Spleen (tissue), 11 donors: ENCODE measurements around the gene PLCB3. TPM values are rescaled to one million over a fixed set of nuclear protein-coding genes. Genes with fewer than 3 reads are reported as not detected.
A peak's percentile ranks its signal among the peaks of the same experiment; 100 is the strongest.

Experiments used
- DNase-seq: peaks from one replicate; pipeline ENCODE4 v3.0.0-alpha.2; 2020
- H3K27ac ChIP-seq, 8 donors: fragments of 200-600 bp; sonication (generic) in 7 of 8; 1 replicate in 4 of 8; 2 replicates in 4 of 8; pipeline versions ENCODE4 v1.5.0 to v1.8.0; 2016 to 2021; ENCODE audit warnings: inconsistent platforms in 4 of 8, mild to moderate bottlenecking in 4 of 8, moderate library complexity in 1 of 8
- H3K27me3 ChIP-seq, 7 donors: fragments of 200-600 bp; sonication (generic) in 6 of 7; replicated peaks in 1 of 7; 1 replicate in 4 of 7; 2 replicates in 3 of 7; pipeline versions ENCODE4 v1.5.0 to v1.8.0; 2016 to 2021; ENCODE audit warnings: inconsistent platforms in 3 of 7, mild to moderate bottlenecking in 1 of 7
- H3K36me3 ChIP-seq, 6 donors: fragments of 200-600 bp; sonication (generic) in 5 of 6; 1 replicate in 4 of 6; 2 replicates in 2 of 6; pipeline versions ENCODE4 v1.5.0 to v1.8.0; 2016 to 2021; ENCODE audit warnings: inconsistent platforms in 2 of 6
- H3K4me1 ChIP-seq, 6 donors: fragments of 200-600 bp; sonication (generic) in 5 of 6; 1 replicate in 3 of 6; 2 replicates in 3 of 6; pipeline versions ENCODE4 v1.5.0 to v1.8.0; 2016 to 2021; ENCODE audit warnings: inconsistent platforms in 3 of 6
- H3K4me3 ChIP-seq, 8 donors: fragments of 200-600 bp; sonication (generic) in 7 of 8; 1 replicate in 4 of 8; 2 replicates in 4 of 8; pipeline versions ENCODE4 v1.5.0 to v1.8.0; 2016 to 2021; ENCODE audit warnings: inconsistent platforms in 4 of 8, mild to moderate bottlenecking in 4 of 8, moderate library complexity in 2 of 8
- H3K9me3 ChIP-seq, 8 donors: fragments of 200-600 bp; sonication (generic) in 7 of 8; 1 replicate in 4 of 8; 2 replicates in 4 of 8; pipeline versions ENCODE4 v1.5.0 to v1.8.0; 2016 to 2021; ENCODE audit warnings: inconsistent platforms in 4 of 8
- POLR2A ChIP-seq, 3 donors: fragments of 450-650 bp; IDR thresholded peaks; one replicate each; pipeline ENCODE4 v1.5.1; 2017; ENCODE audit warnings: antibody characterized with exemption in 3 of 3, mild to moderate bottlenecking in 1 of 3
- POLR2AphosphoS5 ChIP-seq, 3 donors: sonication (generic); formaldehyde crosslinking; IDR thresholded peaks; one replicate each; pipeline ENCODE4 v1.5.1; 2017; ENCODE audit warnings: antibody characterized with exemption in 3 of 3
- WGBS, 5 donors: extraction: QIAGEN DNeasy Blood & Tissue Kit in 3 of 5; methylation state at CpG; one replicate each; pipeline versions ENCODE4 v1.1.5 to v1.1.7; 2013 to 2018; 5-methylcytosine and 5-hydroxymethylcytosine counted together
- intact Hi-C: fragments of 100-400 bp; cut with DNase I; formaldehyde crosslinking; loops from one replicate; pipeline ENCODE4 v1.15.0; 2023; ENCODE audit warnings: low total_unique reads
- polyA plus RNA-seq, 3 donors: library from polyadenylated mRNA; stranded (reverse); fragments of 200-250 nt; gene quantifications; one replicate each; pipeline ENCODE4 v1.2.1, GENCODE V29; 2013
- total RNA-seq, 7 donors: library from RNA; depleted of rRNA in 3 of 7; stranded (reverse); fragments of >200 nt in 3 of 7; fragmentation: NEBNext Ultra II Directional in 4 of 7; extraction: Animal tissue kit (Norgen Biotek cat#: 25700) in 4 of 7; gene quantifications; one replicate each; pipeline versions ENCODE4 v1.1.0 to v1.2.1, GENCODE V29; 2016 to 2021
- TF ChIP-seq, protein P1 (sequence below), 11 experiments: fragments of 200-600 bp in 7 of 11; fragments of 450-650 bp in 4 of 11; sonication (generic) in 4 of 11; IDR thresholded peaks in 8 of 11; conservative IDR thresholded peaks in 3 of 11; 1 replicate in 7 of 11; 2 replicates in 4 of 11; pipeline versions ENCODE4 v1.4.0 to v1.8.0; 2016 to 2021; ENCODE audit warnings: antibody characterized with exemption in 11 of 11, inconsistent platforms in 4 of 11, mild to moderate bottlenecking in 1 of 11
- donor health status: healthy with polysubstance abuse.
- donor health status: DM: no; HTN: no; CAD: no; lungs with moderate emphysema.
- donor health status: DM: no; HTN: no; CAD: no.
- donor health status: Bipolar disorder and iron deficiency.
- donor health status: healthy.
- donor health status: DM: no; HTN: no; CAD: no.
- donor health status: DM: yes; HTN: yes; CAD: no.

The PLCB3 gene
- total and polyA plus RNA-seq, 10 donors = 3.8 to 28.3 (median 21.1) TPM

DNA sequence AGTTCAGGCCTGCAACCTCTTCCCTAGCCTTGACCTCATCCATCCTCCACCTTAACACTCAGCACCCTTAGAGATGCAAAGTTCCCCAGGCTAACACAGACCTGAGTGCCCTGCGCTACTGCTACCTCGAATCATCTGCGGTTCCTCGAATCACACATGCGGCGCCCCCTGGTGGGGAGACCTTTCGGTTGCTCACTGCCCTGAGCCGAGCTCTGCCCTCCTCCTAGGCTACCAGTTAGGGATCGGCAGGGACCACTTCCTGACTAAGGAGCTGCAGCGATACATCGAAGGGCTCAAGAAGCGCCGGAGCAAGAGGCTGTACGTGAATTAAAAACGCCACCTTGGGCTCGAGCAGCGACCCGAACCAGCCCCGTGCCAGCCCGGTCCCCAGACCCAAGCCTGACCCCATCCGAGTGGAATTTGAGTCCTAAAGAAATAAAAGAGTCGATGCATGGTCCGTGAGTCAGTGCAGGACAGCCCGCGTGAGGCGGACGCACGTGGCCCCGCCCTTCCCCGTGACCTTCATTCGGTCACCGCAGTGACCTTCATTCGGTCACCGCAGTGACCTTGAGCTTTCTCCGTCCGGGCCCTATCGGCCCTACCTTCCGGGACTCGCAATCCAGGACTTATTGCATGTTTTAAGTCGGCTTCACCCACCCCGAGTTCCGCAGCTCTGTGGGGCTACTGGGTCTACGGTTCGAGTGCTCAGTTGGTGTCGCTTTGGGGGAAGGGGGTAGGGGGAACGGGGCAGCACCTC is 53.2 kb downstream of the PLCB3 start:
- no peaks in the 10 kb centered on the region for H3K9me3 ChIP-seq
- peak overlapping the region; percentile 71 to 98 (median 94) for H3K27ac ChIP-seq
- intact Hi-C loops = loop anchor here (5.0 kb wide), 1 partner anchor 102 kb away; no protein-coding TSS in a partner anchor
- 0 to 1% (median 1%) methylated on average over 37 to 46 of the region's 46 CpGs for WGBS, 5 donors
- H3K36me3 ChIP-seq = peaks cover 0 to 26% (median 0%) of the 10 kb centered on the region in 6 donors
- TF ChIP-seq POLR2A (IDR thresholded peaks at IDR 0.05) (peak in 1 of 3 donors; percentile 22), POLR2AphosphoS5 (IDR thresholded peaks at IDR 0.05) (peak; percentile 28 to 69 (median 52))
- TF ChIP-seq, protein P1, sequence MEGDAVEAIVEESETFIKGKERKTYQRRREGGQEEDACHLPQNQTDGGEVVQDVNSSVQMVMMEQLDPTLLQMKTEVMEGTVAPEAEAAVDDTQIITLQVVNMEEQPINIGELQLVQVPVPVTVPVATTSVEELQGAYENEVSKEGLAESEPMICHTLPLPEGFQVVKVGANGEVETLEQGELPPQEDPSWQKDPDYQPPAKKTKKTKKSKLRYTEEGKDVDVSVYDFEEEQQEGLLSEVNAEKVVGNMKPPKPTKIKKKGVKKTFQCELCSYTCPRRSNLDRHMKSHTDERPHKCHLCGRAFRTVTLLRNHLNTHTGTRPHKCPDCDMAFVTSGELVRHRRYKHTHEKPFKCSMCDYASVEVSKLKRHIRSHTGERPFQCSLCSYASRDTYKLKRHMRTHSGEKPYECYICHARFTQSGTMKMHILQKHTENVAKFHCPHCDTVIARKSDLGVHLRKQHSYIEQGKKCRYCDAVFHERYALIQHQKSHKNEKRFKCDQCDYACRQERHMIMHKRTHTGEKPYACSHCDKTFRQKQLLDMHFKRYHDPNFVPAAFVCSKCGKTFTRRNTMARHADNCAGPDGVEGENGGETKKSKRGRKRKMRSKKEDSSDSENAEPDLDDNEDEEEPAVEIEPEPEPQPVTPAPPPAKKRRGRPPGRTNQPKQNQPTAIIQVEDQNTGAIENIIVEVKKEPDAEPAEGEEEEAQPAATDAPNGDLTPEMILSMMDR (IDR thresholded peaks at IDR 0.05 in 8 of 11, conservative IDR thresholded peaks at IDR 0.05 in 3 of 11) = peak; percentile 80 to 96 (median 92)
- H3K4me3 ChIP-seq = peak overlapping the region; percentile 28 to 91 (median 78)
- DNase-seq = peak; percentile 98
- H3K27me3 ChIP-seq = peaks cover 3 to 31% (median 19%) of the 10 kb centered on the region in 7 donors
- peaks cover 37 to 72% (median 42%) of the 10 kb centered on the region in 6 donors for H3K4me1 ChIP-seq

DNA sequence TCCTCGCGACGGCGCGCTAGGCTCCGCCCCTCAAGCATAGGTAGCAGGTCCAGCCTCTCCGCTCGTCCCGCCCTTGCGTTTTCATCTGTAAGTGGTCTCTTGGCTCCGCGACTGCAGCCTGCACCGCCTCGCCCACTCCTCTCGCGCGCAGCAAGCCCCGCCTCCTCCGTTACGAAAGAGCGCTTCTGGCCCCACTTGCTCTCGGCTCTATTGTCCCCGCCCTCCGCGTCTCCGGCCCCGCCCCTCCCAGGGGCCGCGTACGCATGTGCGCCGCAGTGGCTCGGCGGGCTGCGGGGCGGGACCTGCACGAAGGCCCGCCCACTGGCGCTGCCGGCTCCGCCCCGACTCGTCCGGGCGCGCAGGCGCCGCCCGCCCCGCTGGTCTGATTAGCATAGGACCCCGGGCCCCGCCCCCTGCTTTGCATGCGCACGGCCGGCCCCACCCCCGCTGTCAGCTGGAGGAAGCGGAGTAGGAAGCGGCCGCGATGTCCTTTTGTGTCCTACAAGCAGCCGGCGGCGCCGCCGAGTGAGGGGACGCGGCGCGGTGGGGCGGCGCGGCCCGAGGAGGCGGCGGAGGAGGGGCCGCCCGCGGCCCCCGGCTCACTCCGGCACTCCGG is 53.9 kb downstream of the PLCB3 start, which contains the start of gene ESRRA:
Gene ESRRA, plus strand, starts transcription at position 450 of the 616 bp plus-strand sequence. CDS start 1,656 bp downstream, outside the sequence.
- no peaks in the 10 kb centered on the region for H3K9me3 ChIP-seq
- WGBS, 5 donors = 1% methylated on average over 27 to 81 of the region's 81 CpGs
- intact Hi-C loops = no loop called here
- peak within 1 kb of the TSS; percentile 81 to 98 (median 94) for H3K27ac ChIP-seq
- DNase-seq = peak; percentile 100
- peaks cover 0 to 32% (median 0%) of the 10 kb centered on the region in 6 donors for H3K36me3 ChIP-seq
- H3K4me3 ChIP-seq = peak within 1 kb of the TSS; percentile 70 to 91 (median 80)
- H3K4me1 ChIP-seq = peaks cover 30 to 70% (median 35%) of the 10 kb centered on the region in 6 donors
- TF ChIP-seq POLR2AphosphoS5 (IDR thresholded peaks at IDR 0.05) (peak; percentile 90), POLR2A (IDR thresholded peaks at IDR 0.05) (peak in 1 of 3 donors; percentile 69)
- TF ChIP-seq, protein P1 (IDR thresholded peaks at IDR 0.05 in 8 of 11, conservative IDR thresholded peaks at IDR 0.05 in 3 of 11) = no peak
- H3K27me3 ChIP-seq = peaks cover 0 to 24% (median 12%) of the 10 kb centered on the region in 7 donors

DNA sequence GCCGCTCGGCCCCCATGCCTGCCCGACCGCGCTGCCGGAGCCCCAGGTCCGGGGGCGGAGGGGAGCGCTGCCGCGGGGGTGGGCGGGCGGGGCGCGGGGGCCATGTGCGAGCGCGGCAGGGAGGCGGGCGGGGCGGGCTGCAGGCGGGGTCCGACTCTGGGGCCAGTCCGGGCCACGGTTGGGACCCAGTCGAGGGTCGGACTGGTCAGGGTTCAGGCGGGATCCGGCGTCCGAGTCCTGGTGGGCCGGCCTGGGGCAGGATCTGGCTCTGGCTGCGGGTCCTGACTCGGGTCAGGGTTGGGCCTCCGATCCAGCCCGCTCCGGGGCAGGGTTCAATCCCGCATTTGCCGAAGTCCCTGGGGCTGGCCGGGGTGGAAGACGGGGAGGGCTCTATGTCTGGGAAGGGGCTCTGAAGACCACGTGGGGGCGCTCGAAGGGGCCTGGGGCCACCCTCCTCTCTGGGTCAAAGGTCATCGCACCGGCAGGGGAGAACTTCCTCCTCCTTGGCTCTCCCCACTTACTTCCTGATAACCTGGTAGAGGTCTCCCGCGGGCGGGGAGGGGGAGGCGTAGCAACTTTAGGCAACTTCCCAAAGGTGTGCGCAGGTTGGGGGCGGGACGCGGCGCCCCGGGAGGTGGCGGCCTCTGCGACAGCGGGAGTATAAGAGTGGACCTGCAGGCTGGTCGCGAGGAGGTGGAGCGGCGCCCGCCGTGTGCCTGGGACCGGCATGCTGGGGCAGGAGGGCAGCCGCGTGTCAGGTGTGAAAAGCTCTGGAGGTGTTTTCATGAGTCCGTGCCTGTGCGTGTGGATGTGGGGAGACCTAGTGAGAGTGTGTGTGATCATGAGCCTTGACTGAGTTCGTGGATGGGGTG is 54.6 kb downstream of the PLCB3 start:
- Histone ChIP-seq H3K36me3 (peaks cover 0 to 39% (median 0%) of the 10 kb centered on the region in 6 donors), H3K4me3 (peak overlapping the region; percentile 70 to 91 (median 80)), H3K4me1 (peaks cover 23 to 67% (median 27%) of the 10 kb centered on the region in 6 donors), H3K27ac (peak overlapping the region; percentile 81 to 98 (median 94)), H3K27me3 (peaks cover 0 to 17% (median 4%) of the 10 kb centered on the region in 7 donors), H3K9me3 (no peaks in the 10 kb centered on the region)
- 0 to 1% (median 1%) methylated on average over 5 to 71 of the region's 71 CpGs for WGBS, 5 donors
- peak; percentile 95 for DNase-seq
- TF ChIP-seq POLR2A (IDR thresholded peaks at IDR 0.05) = no peak
- peak; percentile 56 to 70 (median 62) for TF ChIP-seq POLR2AphosphoS5 (IDR thresholded peaks at IDR 0.05)
- TF ChIP-seq, protein P1 (IDR thresholded peaks at IDR 0.05 in 8 of 11, conservative IDR thresholded peaks at IDR 0.05 in 3 of 11) = peak in 7 of 11 experiments; percentile 12 to 60 (median 48)
- intact Hi-C loops = no loop called here
